Measurements from ENCODE around the gene CAPN7.

CAPN7 gene

GRCh38 chr3:15261274-15261673 lies 55.2 kb downstream of the CAPN7 start:
- Histone ChIP-seq H3K23ac (ENCODE audit: low read length) (no peak overlapping the region), H3K27ac (ENCODE audit: low read depth, low read length) (no peak overlapping the region), H3K9me3 (ENCODE audit: insufficient read depth, low read depth, low read length) (no peaks in the 10 kb centered on the region), H3K79me1 (ENCODE audit: low read length) (no peaks in the 10 kb centered on the region), H3K27me3 (ENCODE audit: insufficient read depth, low read length) (no peaks in the 10 kb centered on the region), H2AK5ac (ENCODE audit: low read length) (no peak overlapping the region), H4K12ac (ENCODE audit: low read depth, low read length) (no peak overlapping the region), H2BK120ac (ENCODE audit: insufficient read depth, low read length, poor library complexity) (no peak overlapping the region), H3K14ac (ENCODE audit: low read length) (no peak overlapping the region), H4K91ac (ENCODE audit: low read depth, low read length) (no peak overlapping the region), H3K9ac (ENCODE audit: low read length) (no peak overlapping the region), H2BK5ac (ENCODE audit: low read depth, low read length, poor library complexity) (no peak overlapping the region), H3K4me2 (ENCODE audit: low read length) (no peak overlapping the region), H2BK12ac (ENCODE audit: low read length) (no peak overlapping the region), H3K4me1 (ENCODE audit: control insufficient read depth in 1 of 2, insufficient read depth in 2 of 2, low read length in 2 of 2) (peaks cover 0 to 3% of the 10 kb centered on the region in 2 experiments), H3K18ac (ENCODE audit: low read length) (peak overlapping the region; percentile 46), H2AFZ (ENCODE audit: insufficient read depth, low read length, poor library complexity) (no peak overlapping the region), H3K4ac (ENCODE audit: low read depth, low read length) (no peak overlapping the region), H3K36me3 (ENCODE audit: control insufficient read depth in 1 of 2, insufficient read depth in 2 of 2, low read length in 2 of 2) (peaks cover 48 to 65% of the 10 kb centered on the region in 2 experiments), H3K4me3 (ENCODE audit: low read depth, low read length) (no peak overlapping the region), H4K8ac (ENCODE audit: low read depth, low read length) (no peak overlapping the region), H3K79me2 (ENCODE audit: control insufficient read depth, insufficient read depth, low read length, poor library complexity) (peaks cover 1% of the 10 kb centered on the region)
- DNase-seq, result no peak

DNA sequence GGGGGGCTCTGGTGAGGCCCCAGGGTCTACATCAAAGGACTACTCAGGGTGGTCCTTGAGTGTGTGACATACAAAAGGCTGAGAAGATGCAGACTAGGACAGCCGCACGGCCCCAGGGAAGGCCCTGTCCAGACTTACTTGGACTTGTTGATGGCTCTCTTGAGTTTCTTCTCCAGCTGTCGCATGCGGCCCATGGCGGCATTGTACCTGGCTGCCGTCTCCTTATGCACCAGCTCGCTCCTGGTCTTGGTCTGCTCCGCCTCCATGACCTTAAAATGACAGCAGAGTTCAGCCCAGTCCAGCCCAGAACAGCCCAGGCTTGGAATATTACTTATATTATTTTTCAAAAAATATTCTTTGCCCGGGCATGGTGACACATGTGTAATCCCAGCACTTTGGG lies 56.0 kb downstream of the CAPN7 start:
- WGBS (ENCODE audit: extremely low coverage, insufficient coverage, insufficient read length), result no CpG with 5 or more reads among the region's 9 CpGs
- peaks cover 0 to 3% of the 10 kb centered on the region in 2 experiments for H3K4me1 ChIP-seq (ENCODE audit: control insufficient read depth in 1 of 2, insufficient read depth in 2 of 2, low read length in 2 of 2)
- H2AK5ac ChIP-seq (ENCODE audit: low read length), result no peak overlapping the region
- H3K18ac ChIP-seq (ENCODE audit: low read length), result peak overlapping the region; percentile 33
- H3K27me3 ChIP-seq (ENCODE audit: insufficient read depth, low read length), result no peaks in the 10 kb centered on the region
- H3K36me3 ChIP-seq (ENCODE audit: control insufficient read depth in 1 of 2, insufficient read depth in 2 of 2, low read length in 2 of 2), result peaks cover 48 to 66% of the 10 kb centered on the region in 2 experiments
- no peak overlapping the region for H3K14ac ChIP-seq (ENCODE audit: low read length)
- H3K27ac ChIP-seq (ENCODE audit: low read depth, low read length), result no peak overlapping the region
- no peak overlapping the region for H3K4me3 ChIP-seq (ENCODE audit: low read depth, low read length)
- no peak overlapping the region for H4K91ac ChIP-seq (ENCODE audit: low read depth, low read length)
- no peak overlapping the region for H3K9ac ChIP-seq (ENCODE audit: low read length)
- no peak overlapping the region for H2AFZ ChIP-seq (ENCODE audit: insufficient read depth, low read length, poor library complexity)
- no peak overlapping the region for H3K23ac ChIP-seq (ENCODE audit: low read length)
- H2BK12ac ChIP-seq (ENCODE audit: low read length), result no peak overlapping the region
- H3K4ac ChIP-seq (ENCODE audit: low read depth, low read length), result no peak overlapping the region
- H4K12ac ChIP-seq (ENCODE audit: low read depth, low read length), result no peak overlapping the region
- no peaks in the 10 kb centered on the region for H3K79me1 ChIP-seq (ENCODE audit: low read length)
- H3K79me2 ChIP-seq (ENCODE audit: control insufficient read depth, insufficient read depth, low read length, poor library complexity), result peaks cover 5% of the 10 kb centered on the region
- H3K4me2 ChIP-seq (ENCODE audit: low read length), result no peak overlapping the region
- DNase-seq, result no peak
- H2BK5ac ChIP-seq (ENCODE audit: low read depth, low read length, poor library complexity), result no peak overlapping the region
- no peak overlapping the region for H2BK120ac ChIP-seq (ENCODE audit: insufficient read depth, low read length, poor library complexity)
- no peaks in the 10 kb centered on the region for H3K9me3 ChIP-seq (ENCODE audit: insufficient read depth, low read depth, low read length)
- no peak overlapping the region for H4K8ac ChIP-seq (ENCODE audit: low read depth, low read length)

DNA sequence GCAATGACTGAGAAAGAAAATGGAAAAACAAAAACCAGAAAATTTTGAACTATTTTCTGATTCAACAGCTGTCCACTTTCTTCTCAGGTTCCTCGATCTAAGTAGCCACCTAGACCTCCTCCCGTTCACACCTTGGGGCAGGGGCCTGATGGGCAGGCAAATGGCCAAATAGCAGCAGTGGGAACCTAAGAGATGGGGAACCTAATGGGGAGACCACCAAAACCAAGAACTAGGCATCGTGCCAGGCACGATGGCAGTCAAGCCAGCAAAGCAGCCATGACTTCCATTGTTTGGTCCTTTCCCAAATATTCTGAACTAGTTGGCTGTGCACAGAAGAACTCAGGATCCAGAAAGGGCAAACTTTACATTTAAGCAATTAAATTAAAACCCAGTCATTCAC lies 57.1 kb downstream of the CAPN7 start:
- H3K4me2 ChIP-seq (ENCODE audit: low read length), result no peak overlapping the region
- no peak overlapping the region for H3K14ac ChIP-seq (ENCODE audit: low read length)
- no CpG with 5 or more reads among the region's 4 CpGs for WGBS (ENCODE audit: extremely low coverage, insufficient coverage, insufficient read length)
- H4K91ac ChIP-seq (ENCODE audit: low read depth, low read length), result no peak overlapping the region
- peak overlapping the region; percentile 28 for H3K4ac ChIP-seq (ENCODE audit: low read depth, low read length)
- no peak overlapping the region for H2BK120ac ChIP-seq (ENCODE audit: insufficient read depth, low read length, poor library complexity)
- no peak overlapping the region for H2BK12ac ChIP-seq (ENCODE audit: low read length)
- no peak overlapping the region for H4K12ac ChIP-seq (ENCODE audit: low read depth, low read length)
- peaks cover 1% of the 10 kb centered on the region for H3K79me1 ChIP-seq (ENCODE audit: low read length)
- H2AFZ ChIP-seq (ENCODE audit: insufficient read depth, low read length, poor library complexity), result no peak overlapping the region
- no peak for DNase-seq
- H2BK5ac ChIP-seq (ENCODE audit: low read depth, low read length, poor library complexity), result no peak overlapping the region
- H3K36me3 ChIP-seq (ENCODE audit: control insufficient read depth in 1 of 2, insufficient read depth in 2 of 2, low read length in 2 of 2), result peaks cover 52 to 62% of the 10 kb centered on the region in 2 experiments
- H3K79me2 ChIP-seq (ENCODE audit: control insufficient read depth, insufficient read depth, low read length, poor library complexity), result peaks cover 10% of the 10 kb centered on the region
- H4K8ac ChIP-seq (ENCODE audit: low read depth, low read length), result no peak overlapping the region
- H3K23ac ChIP-seq (ENCODE audit: low read length), result no peak overlapping the region
- H2AK5ac ChIP-seq (ENCODE audit: low read length), result no peak overlapping the region
- peak overlapping the region; percentile 68 for H3K18ac ChIP-seq (ENCODE audit: low read length)
- H3K27ac ChIP-seq (ENCODE audit: low read depth, low read length), result no peak overlapping the region
- peaks cover 0 to 3% of the 10 kb centered on the region in 2 experiments for H3K4me1 ChIP-seq (ENCODE audit: control insufficient read depth in 1 of 2, insufficient read depth in 2 of 2, low read length in 2 of 2)
- no peak overlapping the region for H3K4me3 ChIP-seq (ENCODE audit: low read depth, low read length)
- no peaks in the 10 kb centered on the region for H3K9me3 ChIP-seq (ENCODE audit: insufficient read depth, low read depth, low read length)
- no peaks in the 10 kb centered on the region for H3K27me3 ChIP-seq (ENCODE audit: insufficient read depth, low read length)
- no peak overlapping the region for H3K9ac ChIP-seq (ENCODE audit: low read length)

DNA sequence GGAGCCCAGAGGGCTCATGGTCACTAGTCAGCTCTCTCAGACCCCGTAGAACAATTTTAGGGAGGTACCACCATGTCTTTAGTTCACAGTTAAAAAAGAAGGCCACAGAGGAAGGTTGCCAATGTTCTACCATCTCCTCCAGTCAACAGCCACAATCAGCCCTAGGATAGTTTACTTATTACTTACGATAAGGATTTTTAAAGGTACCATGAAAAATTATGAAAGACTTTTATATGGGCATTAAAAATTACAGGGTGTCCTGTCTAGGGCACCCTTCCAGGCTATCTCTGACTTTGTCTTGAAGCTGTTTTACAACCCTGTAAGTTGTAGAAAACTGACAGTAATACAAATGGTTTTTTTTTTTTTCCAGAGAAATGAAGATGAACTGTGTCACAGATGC lies 57.9 kb downstream of the CAPN7 start:
- peaks cover 12% of the 10 kb centered on the region for H3K79me2 ChIP-seq (ENCODE audit: control insufficient read depth, insufficient read depth, low read length, poor library complexity)
- H2AK5ac ChIP-seq (ENCODE audit: low read length), result no peak overlapping the region
- no CpG with 5 or more reads among the region's 2 CpGs for WGBS (ENCODE audit: extremely low coverage, insufficient coverage, insufficient read length)
- H3K9me3 ChIP-seq (ENCODE audit: insufficient read depth, low read depth, low read length), result no peaks in the 10 kb centered on the region
- H3K79me1 ChIP-seq (ENCODE audit: low read length), result peaks cover 8% of the 10 kb centered on the region
- peaks cover 52 to 60% of the 10 kb centered on the region in 2 experiments for H3K36me3 ChIP-seq (ENCODE audit: control insufficient read depth in 1 of 2, insufficient read depth in 2 of 2, low read length in 2 of 2)
- H4K8ac ChIP-seq (ENCODE audit: low read depth, low read length), result no peak overlapping the region
- H3K27me3 ChIP-seq (ENCODE audit: insufficient read depth, low read length), result no peaks in the 10 kb centered on the region
- H3K18ac ChIP-seq (ENCODE audit: low read length), result no peak overlapping the region
- no peak overlapping the region for H3K23ac ChIP-seq (ENCODE audit: low read length)
- H3K4me1 ChIP-seq (ENCODE audit: control insufficient read depth in 1 of 2, insufficient read depth in 2 of 2, low read length in 2 of 2), result peaks cover 4 to 6% of the 10 kb centered on the region in 2 experiments
- no peak for DNase-seq
- no peak overlapping the region for H3K4me2 ChIP-seq (ENCODE audit: low read length)
- H3K27ac ChIP-seq (ENCODE audit: low read depth, low read length), result no peak overlapping the region
- no peak overlapping the region for H3K9ac ChIP-seq (ENCODE audit: low read length)
- H2BK12ac ChIP-seq (ENCODE audit: low read length), result no peak overlapping the region
- H2AFZ ChIP-seq (ENCODE audit: insufficient read depth, low read length, poor library complexity), result no peak overlapping the region
- H3K4me3 ChIP-seq (ENCODE audit: low read depth, low read length), result no peak overlapping the region
- H3K14ac ChIP-seq (ENCODE audit: low read length), result no peak overlapping the region
- no peak overlapping the region for H2BK5ac ChIP-seq (ENCODE audit: low read depth, low read length, poor library complexity)
- H3K4ac ChIP-seq (ENCODE audit: low read depth, low read length), result no peak overlapping the region
- no peak overlapping the region for H4K91ac ChIP-seq (ENCODE audit: low read depth, low read length)
- no peak overlapping the region for H4K12ac ChIP-seq (ENCODE audit: low read depth, low read length)
- H2BK120ac ChIP-seq (ENCODE audit: insufficient read depth, low read length, poor library complexity), result no peak overlapping the region
